ENCODE results near the gene THAP5. TPM values are rescaled to one million over a fixed set of nuclear protein-coding genes. Genes with fewer than 3 reads are reported as not detected.

THAP5 gene
- total RNA-seq, 1 donor from 2014 or later = 26.3 TPM

- intact Hi-C loops (cut with micrococcal nuclease) = no loop called here
- H3K36me3 Mint-ChIP-seq (ENCODE audit: low read depth) = no peaks in the 10 kb centered on the region
- no peaks in the 10 kb centered on the region for H3K9me3 Mint-ChIP-seq
- H3K4me1 Mint-ChIP-seq = no peaks in the 10 kb centered on the region
- ChIA-PET CTCF (no interaction called here), POLR2A (no interaction called here)
- ATAC-seq (ENCODE audit: low read depth) (no peak), DNase-seq (no peak)
- H3K27ac Mint-ChIP-seq = no peak overlapping the region
- H3K4me3 Mint-ChIP-seq = no peak overlapping the region
- TF ChIP-seq, protein P1, sequence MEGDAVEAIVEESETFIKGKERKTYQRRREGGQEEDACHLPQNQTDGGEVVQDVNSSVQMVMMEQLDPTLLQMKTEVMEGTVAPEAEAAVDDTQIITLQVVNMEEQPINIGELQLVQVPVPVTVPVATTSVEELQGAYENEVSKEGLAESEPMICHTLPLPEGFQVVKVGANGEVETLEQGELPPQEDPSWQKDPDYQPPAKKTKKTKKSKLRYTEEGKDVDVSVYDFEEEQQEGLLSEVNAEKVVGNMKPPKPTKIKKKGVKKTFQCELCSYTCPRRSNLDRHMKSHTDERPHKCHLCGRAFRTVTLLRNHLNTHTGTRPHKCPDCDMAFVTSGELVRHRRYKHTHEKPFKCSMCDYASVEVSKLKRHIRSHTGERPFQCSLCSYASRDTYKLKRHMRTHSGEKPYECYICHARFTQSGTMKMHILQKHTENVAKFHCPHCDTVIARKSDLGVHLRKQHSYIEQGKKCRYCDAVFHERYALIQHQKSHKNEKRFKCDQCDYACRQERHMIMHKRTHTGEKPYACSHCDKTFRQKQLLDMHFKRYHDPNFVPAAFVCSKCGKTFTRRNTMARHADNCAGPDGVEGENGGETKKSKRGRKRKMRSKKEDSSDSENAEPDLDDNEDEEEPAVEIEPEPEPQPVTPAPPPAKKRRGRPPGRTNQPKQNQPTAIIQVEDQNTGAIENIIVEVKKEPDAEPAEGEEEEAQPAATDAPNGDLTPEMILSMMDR (IDR thresholded peaks at IDR 0.05) = peak; percentile 35
- H3K27me3 Mint-ChIP-seq = peaks cover 2% of the 10 kb centered on the region
These were observed 43.8 kb upstream of the THAP5 start for GRCh38 chr7:108613147-108613948.

GRCh38 chr7:108611268-108611667 lies 41.8 kb upstream of the THAP5 start:
- TF ChIP-seq, protein P1 (IDR thresholded peaks at IDR 0.05) = no peak
- Mint-ChIP-seq H3K4me3 (no peak overlapping the region), H3K36me3 (ENCODE audit: low read depth) (no peaks in the 10 kb centered on the region), H3K27me3 (peaks cover 3% of the 10 kb centered on the region), H3K9me3 (no peaks in the 10 kb centered on the region), H3K27ac (no peak overlapping the region), H3K4me1 (no peaks in the 10 kb centered on the region)
- intact Hi-C loops (cut with micrococcal nuclease) = no loop called here
- CTCF ChIA-PET = interaction anchor here (1.5 kb wide), 1 partner anchor 14 kb away, joined by 3 read pairs; no protein-coding TSS in a partner anchor
- ATAC-seq (ENCODE audit: low read depth) = no peak
- POLR2A ChIA-PET = no interaction called here
- DNase-seq = no peak

DNA sequence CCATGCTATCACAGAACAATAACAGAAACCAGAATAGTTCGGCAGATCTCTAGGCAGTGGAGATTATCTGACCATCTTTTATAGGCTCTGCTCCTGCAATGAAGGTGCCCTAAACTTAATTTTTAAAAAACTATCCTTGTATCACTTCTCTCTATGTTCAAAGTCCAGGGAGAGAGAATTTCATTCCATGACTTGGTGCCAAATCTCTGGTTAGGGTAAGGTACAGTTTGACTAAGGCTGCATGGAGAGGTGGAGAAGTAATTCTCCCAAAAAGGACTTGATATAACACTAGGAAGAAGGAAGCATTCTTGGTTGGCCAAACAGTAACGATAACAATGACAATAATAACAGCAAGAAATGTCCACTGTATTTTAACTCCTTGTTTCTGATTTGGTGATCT lies 40.1 kb upstream of the THAP5 start:
- Mint-ChIP-seq H3K27ac (no peak overlapping the region), H3K9me3 (no peaks in the 10 kb centered on the region), H3K4me1 (no peaks in the 10 kb centered on the region), H3K4me3 (no peak overlapping the region), H3K36me3 (ENCODE audit: low read depth) (no peaks in the 10 kb centered on the region), H3K27me3 (peaks cover 6% of the 10 kb centered on the region)
- intact Hi-C loops (cut with micrococcal nuclease) = no loop called here
- ChIA-PET POLR2A (no interaction called here), CTCF (no interaction called here)
- no peak for ATAC-seq (ENCODE audit: low read depth)
- no peak for DNase-seq
- TF ChIP-seq, protein P1 (IDR thresholded peaks at IDR 0.05) = no peak

- no peak for ATAC-seq (ENCODE audit: low read depth)
- no peak for DNase-seq
- TF ChIP-seq, protein P1 (IDR thresholded peaks at IDR 0.05) = no peak
- no peaks in the 10 kb centered on the region for H3K36me3 Mint-ChIP-seq (ENCODE audit: low read depth)
- peaks cover 11% of the 10 kb centered on the region for H3K27me3 Mint-ChIP-seq
- H3K4me3 Mint-ChIP-seq = no peak overlapping the region
- no peaks in the 10 kb centered on the region for H3K4me1 Mint-ChIP-seq
- ChIA-PET CTCF (interaction anchor here (1.2 kb wide), 1 partner anchor 80 kb away, joined by 3 read pairs; the partner anchor contains the start of gene PNPLA8), POLR2A (no interaction called here)
- no peak overlapping the region for H3K27ac Mint-ChIP-seq
- intact Hi-C loops (cut with micrococcal nuclease) = no loop called here
- no peaks in the 10 kb centered on the region for H3K9me3 Mint-ChIP-seq
These were observed 36.2 kb upstream of the THAP5 start for GRCh38 chr7:108605559-108606201.

DNA sequence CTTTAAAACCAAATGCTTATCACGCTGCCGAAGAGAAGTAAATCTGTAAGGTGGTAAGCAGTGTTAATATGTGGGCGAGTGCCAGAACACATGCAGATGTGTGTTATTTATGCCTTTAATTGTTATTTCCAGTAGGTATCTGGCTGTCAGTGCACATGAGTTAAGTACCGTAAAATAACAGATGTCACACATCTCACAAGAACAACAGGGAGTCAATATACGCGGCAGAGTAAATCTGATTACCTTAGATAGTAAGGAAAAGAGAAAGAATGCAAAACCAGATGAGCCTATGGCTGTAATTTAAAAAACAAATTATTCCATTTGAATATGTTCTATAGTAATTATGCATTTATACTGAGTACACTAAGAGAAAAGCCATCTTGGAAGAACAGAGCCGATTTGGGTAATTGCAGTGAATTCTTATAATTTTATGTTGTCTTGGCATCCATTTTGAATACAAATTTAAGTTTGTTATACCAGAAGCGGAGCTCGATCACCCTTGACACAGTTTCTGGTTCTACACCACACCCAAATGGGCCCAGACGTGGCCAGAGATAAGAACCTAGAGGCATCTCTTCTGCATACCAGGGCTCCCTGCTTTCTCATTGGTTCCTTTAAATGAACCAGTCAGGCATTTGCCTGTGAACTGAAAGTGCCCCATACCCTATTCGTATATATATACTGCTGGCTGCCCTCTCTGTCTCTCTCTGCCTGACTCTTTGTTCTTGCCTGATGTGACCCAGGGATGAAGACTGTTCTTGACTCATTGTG lies 35.0 kb upstream of the THAP5 start:
- no peak overlapping the region for H3K27ac Mint-ChIP-seq
- no peak for ATAC-seq (ENCODE audit: low read depth)
- H3K9me3 Mint-ChIP-seq = no peaks in the 10 kb centered on the region
- H3K27me3 Mint-ChIP-seq = peaks cover 16% of the 10 kb centered on the region
- CTCF ChIA-PET = no interaction called here
- POLR2A ChIA-PET = no interaction called here
- TF ChIP-seq, protein P1 (IDR thresholded peaks at IDR 0.05) = no peak
- no peaks in the 10 kb centered on the region for H3K4me1 Mint-ChIP-seq
- DNase-seq = no peak
- intact Hi-C loops (cut with micrococcal nuclease) = no loop called here
- H3K36me3 Mint-ChIP-seq (ENCODE audit: low read depth) = no peaks in the 10 kb centered on the region
- no peak overlapping the region for H3K4me3 Mint-ChIP-seq

All from activated B cell treated with CpG ODN at 0.5 μM for 24 hours (primary cell).